Epithelial cell of esophagus (primary cell): ENCODE measurements around the gene VLDLR.

Source experiments
- DNase-seq: peaks from one replicate; pipeline ENCODE4 v3.0.0; 2010; ENCODE audit warnings: low read depth
- H3K4me3 ChIP-seq: 2 replicates; pipeline ENCODE4 v1.5.1; 2011; ENCODE audit warnings: mild to moderate bottlenecking, low read length, control low read depth
- TF ChIP-seq, protein P1 (sequence below): IDR thresholded peaks from 2 replicates; pipeline ENCODE4 v1.5.1; 2011; ENCODE audit warnings: low read depth, mild to moderate bottlenecking, low read length, control low read depth, inconsistent platforms; ENCODE audit not compliant: insufficient read depth; ENCODE audit errors: missing control alignments

VLDLR gene

GRCh38 chr9:2657427-2657826, 35.8 kb downstream of the VLDLR start:
- TF ChIP-seq, protein P1, sequence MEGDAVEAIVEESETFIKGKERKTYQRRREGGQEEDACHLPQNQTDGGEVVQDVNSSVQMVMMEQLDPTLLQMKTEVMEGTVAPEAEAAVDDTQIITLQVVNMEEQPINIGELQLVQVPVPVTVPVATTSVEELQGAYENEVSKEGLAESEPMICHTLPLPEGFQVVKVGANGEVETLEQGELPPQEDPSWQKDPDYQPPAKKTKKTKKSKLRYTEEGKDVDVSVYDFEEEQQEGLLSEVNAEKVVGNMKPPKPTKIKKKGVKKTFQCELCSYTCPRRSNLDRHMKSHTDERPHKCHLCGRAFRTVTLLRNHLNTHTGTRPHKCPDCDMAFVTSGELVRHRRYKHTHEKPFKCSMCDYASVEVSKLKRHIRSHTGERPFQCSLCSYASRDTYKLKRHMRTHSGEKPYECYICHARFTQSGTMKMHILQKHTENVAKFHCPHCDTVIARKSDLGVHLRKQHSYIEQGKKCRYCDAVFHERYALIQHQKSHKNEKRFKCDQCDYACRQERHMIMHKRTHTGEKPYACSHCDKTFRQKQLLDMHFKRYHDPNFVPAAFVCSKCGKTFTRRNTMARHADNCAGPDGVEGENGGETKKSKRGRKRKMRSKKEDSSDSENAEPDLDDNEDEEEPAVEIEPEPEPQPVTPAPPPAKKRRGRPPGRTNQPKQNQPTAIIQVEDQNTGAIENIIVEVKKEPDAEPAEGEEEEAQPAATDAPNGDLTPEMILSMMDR, result no peak
- no peak for DNase-seq

DNA sequence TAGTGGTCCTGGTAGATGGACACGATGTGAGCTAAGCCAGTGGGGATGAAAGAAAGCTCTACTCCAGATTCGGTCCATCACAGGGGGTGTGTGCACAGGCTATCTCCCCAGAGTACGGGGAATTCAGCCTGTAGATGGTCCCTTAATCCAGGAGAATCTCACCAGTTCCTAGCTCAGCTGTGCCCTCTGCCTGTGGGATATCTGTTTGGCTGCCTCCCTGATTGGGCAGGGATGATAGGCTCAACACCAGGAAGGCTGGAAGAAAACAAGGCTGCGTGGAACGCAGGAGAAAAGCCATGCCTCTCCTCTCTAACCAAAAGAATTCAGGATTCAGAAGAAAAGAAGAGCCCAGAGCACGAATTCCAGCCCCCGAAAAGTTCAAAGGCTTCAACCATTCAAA, 40.9 kb downstream of the VLDLR start:
- peak; percentile 16 for DNase-seq
- no peak overlapping the region for H3K4me3 ChIP-seq
- TF ChIP-seq, protein P1, result peak; percentile 12

More at GRCh38 chr9:2657427-2657826, 35.8 kb downstream of the VLDLR start:
- no peak overlapping the region for H3K4me3 ChIP-seq

GRCh38 chr9:2663461-2664173, 42.0 kb downstream of the VLDLR start:
- H3K4me3 ChIP-seq, result no peak overlapping the region
- DNase-seq, result no peak
- TF ChIP-seq, protein P1, result no peak

GRCh38 chr9:2664174-2665065, 42.8 kb downstream of the VLDLR start:
- no peak overlapping the region for H3K4me3 ChIP-seq
- no peak for DNase-seq
- TF ChIP-seq, protein P1, result no peak

DNA sequence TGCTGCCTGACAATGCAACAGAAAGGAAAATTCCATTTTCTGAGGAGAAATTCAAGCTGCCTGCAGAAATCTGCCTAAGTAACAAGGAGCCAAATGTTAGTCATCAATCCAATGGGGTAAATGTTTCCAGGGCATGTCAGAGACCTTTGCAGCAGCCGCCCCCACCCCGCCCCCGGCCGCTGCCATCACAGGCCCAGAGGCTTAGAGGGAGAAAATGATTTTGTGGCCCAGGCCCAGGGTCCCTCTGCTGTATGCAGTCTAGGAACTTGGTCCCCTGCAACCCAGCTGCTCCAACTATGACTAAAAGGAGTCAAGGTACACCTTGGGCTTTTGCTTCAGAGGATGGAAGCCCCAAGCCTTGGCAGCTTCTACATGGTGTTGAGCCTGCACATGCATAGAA, 45.0 kb downstream of the VLDLR start:
- no peak for DNase-seq
- TF ChIP-seq, protein P1, result no peak
- no peak overlapping the region for H3K4me3 ChIP-seq

DNA sequence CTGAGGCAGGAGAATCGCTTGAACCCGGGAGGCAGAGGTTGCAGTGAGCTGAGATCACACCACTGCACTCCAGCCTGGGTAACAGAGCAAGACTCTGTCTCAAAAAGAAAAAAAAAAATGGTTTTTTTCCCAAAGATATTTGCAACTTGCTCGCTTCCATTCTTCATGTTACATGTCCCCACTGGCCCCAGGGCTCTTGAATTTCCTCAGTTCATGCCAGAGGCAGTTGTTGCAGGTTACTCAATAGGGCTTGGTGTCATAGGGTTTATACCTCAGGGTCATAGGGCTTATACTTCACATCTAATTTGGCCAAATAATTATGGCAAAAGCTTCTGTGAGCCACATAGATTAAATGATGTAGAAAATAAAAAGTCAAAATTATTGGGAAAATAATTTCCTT, 51.6 kb downstream of the VLDLR start:
- H3K4me3 ChIP-seq, result no peak overlapping the region
- DNase-seq, result no peak
- TF ChIP-seq, protein P1, result no peak
